DMS79 treated with DMSO at 0.1 percent for 48 hours (cell line): ENCODE results near the gene KLHL34.

ENCODE experiments used
- DNase-seq: peaks from one replicate; lab custom pipeline; 2025; lab: John Stamatoyannopoulos, UW

The KLHL34 gene

GRCh38 chrX:21658152-21658737, at the start of gene KLHL34:
Gene KLHL34 (minus strand): TSS chrX:21658330. CDS start chrX:21657788, 542 bp downstream.
- DNase-seq: no peak

- DNase-seq: no peak
These were observed 47.1 kb upstream of the KLHL34 start for GRCh38 chrX:21705225-21705624.

GRCh38 chrX:21702725-21703124, 44.6 kb upstream of the KLHL34 start:
- DNase-seq: no peak

- DNase-seq: no peak
These were observed 42.8 kb upstream of the KLHL34 start for GRCh38 chrX:21700967-21701366.

- no peak for DNase-seq
These were observed 42.1 kb upstream of the KLHL34 start for GRCh38 chrX:21700275-21700674.

GRCh38 chrX:21699136-21699535, 41.0 kb upstream of the KLHL34 start:
- DNase-seq: no peak

GRCh38 chrX:21698272-21698671, 40.1 kb upstream of the KLHL34 start:
- no peak for DNase-seq

GRCh38 chrX:21691512-21692018, 33.4 kb upstream of the KLHL34 start:
- DNase-seq: no peak

- no peak for DNase-seq
These were observed 25.8 kb upstream of the KLHL34 start for GRCh38 chrX:21683941-21684340.

- DNase-seq: no peak
These were observed 20.0 kb upstream of the KLHL34 start for GRCh38 chrX:21678048-21678612.

- no peak for DNase-seq
These were observed 17.8 kb upstream of the KLHL34 start for GRCh38 chrX:21675931-21676330.

GRCh38 chrX:21674430-21675186, 16.5 kb upstream of the KLHL34 start:
- DNase-seq: no peak

GRCh38 chrX:21666679-21667078, 8.5 kb upstream of the KLHL34 start:
- DNase-seq: no peak

- DNase-seq: no peak
These were observed 8.1 kb upstream of the KLHL34 start for GRCh38 chrX:21666252-21666651.

GRCh38 chrX:21662761-21663160, 4.6 kb upstream of the KLHL34 start:
- DNase-seq: no peak

GRCh38 chrX:21661316-21661715, 3.2 kb upstream of the KLHL34 start:
- DNase-seq: no peak

GRCh38 chrX:21660156-21660555, 2.0 kb upstream of the KLHL34 start:
- DNase-seq: peak; percentile 5

GRCh38 chrX:21659320-21659719, 1.2 kb upstream of the KLHL34 start:
- no peak for DNase-seq

GRCh38 chrX:21658746-21659145, 616 bp upstream of the KLHL34 start:
- no peak for DNase-seq

GRCh38 chrX:21657318-21658151, 595 bp downstream of the KLHL34 start:
- DNase-seq: no peak

- no peak for DNase-seq
These were observed 1.4 kb downstream of the KLHL34 start for GRCh38 chrX:21656587-21657317.
